GM23338 (cell line): Measurements from ENCODE around the gene GABRR2. TPM values are rescaled to one million over a fixed set of nuclear protein-coding genes. Genes with fewer than 3 reads are reported as not detected.
A peak's percentile ranks its signal among the peaks of the same experiment; 100 is the strongest.
"Not testable (repeated sequence)": the region's sequence is repeated elsewhere in the genome, so short reads cannot be mapped to it uniquely, and the experiment has no call there.

Experiments used
- ATAC-seq: fragments of 200-7000 bp; cut with Tn5 transposase; 3 replicates; pipeline ENCODE4 v1.9.1; 2020
- DNase-seq: peaks from one replicate; pipeline ENCODE4 v3.0.0-alpha.2; 2015; ENCODE audit warnings: low spot score
- H2AFZ ChIP-seq: fragments of 200-600 bp; sonication (generic); 2 replicates; pipeline ENCODE4 v1.8.0; 2016; ENCODE audit warnings: antibody characterized with exemption, mild to moderate bottlenecking, moderate library complexity
- H3F3A ChIP-seq: fragments of 200-600 bp; sonication (generic); replicated peaks from 2 replicates; pipeline ENCODE4 v1.8.0; 2017; ENCODE audit warnings: antibody characterized with exemption, mixed run types, low read depth
- H3K27ac ChIP-seq: fragments of 200-600 bp; sonication (generic); 2 replicates; pipeline ENCODE4 v1.6.1; 2016; ENCODE audit warnings: low read depth
- H3K27me3 ChIP-seq: fragments of 200-600 bp; sonication (generic); 2 replicates; pipeline ENCODE4 v1.8.0; 2016; ENCODE audit warnings: mild to moderate bottlenecking, mixed run types, moderate library complexity; ENCODE audit not compliant: insufficient read depth
- H3K36me3 ChIP-seq: fragments of 200-600 bp; sonication (generic); 2 replicates; pipeline ENCODE4 v1.8.0; 2016; ENCODE audit warnings: mild to moderate bottlenecking; ENCODE audit not compliant: insufficient read depth
- H3K4me1 ChIP-seq: fragments of 200-600 bp; sonication (generic); 2 replicates; pipeline ENCODE4 v1.8.0; 2016; ENCODE audit warnings: mild to moderate bottlenecking, moderate library complexity; ENCODE audit not compliant: insufficient read depth
- H3K4me2 ChIP-seq: fragments of 200-600 bp; sonication (generic); 2 replicates; pipeline ENCODE4 v1.7.1; 2017; ENCODE audit warnings: mixed run types
- H3K4me3 ChIP-seq: fragments of 200-600 bp; sonication (generic); 2 replicates; pipeline ENCODE4 v1.6.1; 2016; ENCODE audit warnings: mixed run types
- H3K79me2 ChIP-seq: fragments of 200-600 bp; sonication (generic); replicated peaks from 2 replicates; pipeline ENCODE4 v1.8.0; 2017; ENCODE audit warnings: mild to moderate bottlenecking; ENCODE audit not compliant: insufficient read depth
- H3K9me2 ChIP-seq: fragments of 200-600 bp; sonication (generic); 2 replicates; pipeline ENCODE4 v1.8.0; 2017; ENCODE audit not compliant: insufficient read depth
- H4K20me1 ChIP-seq: fragments of 200-600 bp; sonication (generic); replicated peaks from 2 replicates; pipeline ENCODE4 v1.8.0; 2017; ENCODE audit warnings: mild to moderate bottlenecking; ENCODE audit not compliant: insufficient read depth
- H3K27ac Mint-ChIP-seq: 2 replicates; pipeline ENCODE4 v1.8.0; 2020; ENCODE audit warnings: inconsistent platforms, mild to moderate bottlenecking, moderate library complexity, mixed read lengths
- H3K27me3 Mint-ChIP-seq: 3 replicates; pipeline ENCODE4 v1.8.0; 2022; ENCODE audit warnings: low read depth, mild to moderate bottlenecking, moderate library complexity, mixed read lengths, inconsistent platforms; ENCODE audit not compliant: insufficient read depth, poor library complexity
- H3K36me3 Mint-ChIP-seq: 3 replicates; pipeline ENCODE4 v1.8.0; 2021; ENCODE audit warnings: low read depth, mild to moderate bottlenecking, inconsistent platforms, moderate library complexity, mixed read lengths
- H3K4me1 Mint-ChIP-seq: 3 replicates; pipeline ENCODE4 v1.8.0; 2020; ENCODE audit warnings: mild to moderate bottlenecking, inconsistent platforms, mixed read lengths
- H3K4me3 Mint-ChIP-seq: 3 replicates; pipeline ENCODE4 v1.8.0; 2021; ENCODE audit warnings: moderate library complexity, mild to moderate bottlenecking, inconsistent platforms, mixed read lengths
- H3K9me3 Mint-ChIP-seq: 3 replicates; pipeline ENCODE4 v1.8.0; 2020; ENCODE audit warnings: moderate library complexity, mild to moderate bottlenecking, inconsistent platforms, mixed read lengths
- CREB1 ChIP-seq: fragments of 250-450 bp; sonication (Bioruptor Pico); IDR thresholded peaks from 2 replicates; pipeline ENCODE4 v1.5.0; 2020; ENCODE audit warnings: low read depth, mild to moderate bottlenecking, moderate library complexity
- ETS1 ChIP-seq: IDR thresholded peaks from 2 replicates; pipeline ENCODE4 v1.6.1; 2016; ENCODE audit warnings: antibody characterized with exemption
- EZH2 ChIP-seq: fragments of 200-600 bp; sonication (generic); IDR thresholded peaks from one replicate; pipeline ENCODE4 v1.8.0; 2017; ENCODE audit warnings: antibody characterized with exemption, mild to moderate bottlenecking, low read depth; ENCODE audit not compliant: unreplicated experiment
- JUNB ChIP-seq: IDR thresholded peaks from one replicate; pipeline ENCODE4 v1.6.1; 2016; ENCODE audit warnings: antibody characterized with exemption; ENCODE audit not compliant: unreplicated experiment
- NANOG ChIP-seq: IDR thresholded peaks from 2 replicates; pipeline ENCODE4 v1.6.1; 2016; ENCODE audit warnings: antibody characterized with exemption, borderline replicate concordance
- POLR2AphosphoS5 ChIP-seq: IDR thresholded peaks from 2 replicates; pipeline ENCODE4 v1.6.1; 2016; ENCODE audit warnings: antibody characterized with exemption, low read depth
- REST ChIP-seq: IDR thresholded peaks from one replicate; pipeline ENCODE4 v1.6.1; 2018; ENCODE audit warnings: antibody characterized with exemption; ENCODE audit not compliant: unreplicated experiment
- STAT1 ChIP-seq: IDR thresholded peaks from one replicate; pipeline ENCODE4 v1.6.1; 2016; ENCODE audit warnings: antibody characterized with exemption; ENCODE audit not compliant: unreplicated experiment
- ZNF114 ChIP-seq: fragments of 250-450 bp; sonication (Bioruptor Pico); IDR thresholded peaks from 2 replicates; pipeline ENCODE4 v1.5.0; 2020; ENCODE audit warnings: mild to moderate bottlenecking, moderate library complexity
- ZNF331 ChIP-seq: fragments of 250-450 bp; sonication (Bioruptor Pico); IDR thresholded peaks from 2 replicates; pipeline ENCODE4 v1.5.0; 2020; ENCODE audit warnings: low read depth, mild to moderate bottlenecking, moderate library complexity
- polyA plus RNA-seq: library from polyadenylated mRNA; unstranded; fragments of >200 nt; fragmentation: Nextera tagmentation; extraction: Ambion mirVana; gene quantifications from 2 replicates; pipeline ENCODE4 v1.2.1, GENCODE V29; 2016
- total RNA-seq: library from RNA; depleted of rRNA; stranded (reverse); fragments of >200 nt; shearing (Covaris generic); gene quantifications from 2 replicates; pipeline ENCODE4 v1.2.3, GENCODE V29; 2014
- TF ChIP-seq, protein P1 (sequence below), 2 experiments: fragments of 200-600 bp in 1 of 2; sonication (generic) in 1 of 2; conservative IDR thresholded peaks; 2 replicates each; pipeline versions ENCODE4 v1.5.1 to v1.6.1; 2016 to 2017; ENCODE audit warnings: antibody characterized with exemption in 2 of 2, low read depth in 2 of 2, mild to moderate bottlenecking in 2 of 2, moderate library complexity in 1 of 2

Gene GABRR2
- total and polyA plus RNA-seq, 2 experiments from 2014 or later = not detected

DNA sequence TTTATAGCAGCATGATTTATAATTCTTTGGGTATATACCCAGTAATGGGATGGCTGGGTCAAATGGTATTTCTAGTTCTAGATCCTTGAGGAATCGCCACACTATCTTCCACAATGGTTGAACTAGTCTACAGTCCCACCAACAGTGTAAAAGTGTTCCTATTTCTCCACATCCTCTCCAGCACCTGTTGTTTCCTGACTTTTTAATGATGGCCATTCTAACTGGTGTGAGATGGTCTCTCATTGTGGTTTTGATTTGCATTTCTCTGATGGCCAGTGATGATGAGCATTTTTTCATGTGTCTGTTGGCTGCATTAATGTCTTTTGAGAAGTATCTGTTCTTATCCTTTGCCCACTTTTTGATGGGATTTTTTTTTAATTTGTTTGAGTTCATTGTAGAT lies 20.0 kb downstream of the GABRR2 start:
- not testable (repeated sequence) for DNase-seq, H3K36me3 Mint-ChIP-seq, H2AFZ ChIP-seq, H3K4me1 ChIP-seq, H3K79me2 ChIP-seq, H3K36me3 ChIP-seq, H3K9me3 Mint-ChIP-seq, H3K27ac ChIP-seq, H3K27me3 ChIP-seq, H4K20me1 ChIP-seq, H3K27me3 Mint-ChIP-seq, H3K4me3 ChIP-seq, ATAC-seq, H3K9me2 ChIP-seq, H3K27ac Mint-ChIP-seq, H3K4me2 ChIP-seq, H3K4me3 Mint-ChIP-seq, H3F3A ChIP-seq
- H3K4me1 Mint-ChIP-seq = peaks cover 13% of the 10 kb centered on the region; the same call in 2 of the 3 replicates

DNA sequence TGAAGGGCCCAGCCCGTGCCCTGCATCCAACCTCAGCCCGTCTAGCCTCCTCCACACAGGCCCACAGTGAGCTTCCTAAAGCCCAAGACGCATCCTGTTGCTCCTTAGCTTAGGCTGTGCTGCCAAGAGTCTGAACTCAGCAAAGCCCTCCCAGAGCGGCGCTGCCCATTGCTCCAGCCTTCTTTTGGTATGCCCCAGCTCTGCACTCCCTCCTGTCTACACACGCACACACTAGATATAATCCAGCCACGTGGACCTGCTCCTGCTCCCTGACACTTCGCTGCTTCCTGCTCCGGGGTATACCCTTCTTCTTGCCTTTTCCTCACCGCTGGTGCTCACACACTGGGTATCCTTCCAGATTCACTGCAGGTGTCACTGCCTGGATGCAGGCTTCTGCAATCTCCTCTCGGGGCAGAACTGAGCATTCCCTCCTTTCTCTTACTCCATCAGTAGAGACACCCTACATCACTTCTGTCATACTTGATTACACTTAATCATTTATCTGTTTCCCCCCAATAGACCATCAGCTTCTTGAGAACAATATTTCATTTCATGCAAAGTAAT lies 23.8 kb downstream of the GABRR2 start:
- peaks cover 3% of the 10 kb centered on the region; the same call in 2 of the 3 replicates for H3K4me1 Mint-ChIP-seq
- DNase-seq (no peak), ATAC-seq (peak; percentile 81)
- no peak overlapping the region for H3K4me3 Mint-ChIP-seq
- Histone ChIP-seq H3K9me2 (no peaks in the 10 kb centered on the region), H2AFZ (no peak overlapping the region), H3F3A (no peaks in the 10 kb centered on the region), H3K4me1 (no peaks in the 10 kb centered on the region), H3K4me3 (no peak overlapping the region), H3K36me3 (no peaks in the 10 kb centered on the region), H3K27ac (no peak overlapping the region), H3K4me2 (no peak overlapping the region), H3K27me3 (no peaks in the 10 kb centered on the region), H3K79me2 (no peaks in the 10 kb centered on the region), H4K20me1 (no peaks in the 10 kb centered on the region)
- no peaks in the 10 kb centered on the region for H3K9me3 Mint-ChIP-seq
- H3K27ac Mint-ChIP-seq = no peak overlapping the region
- peaks cover 3% of the 10 kb centered on the region for H3K27me3 Mint-ChIP-seq
- no peaks in the 10 kb centered on the region for H3K36me3 Mint-ChIP-seq
- no peak for TF ChIP-seq ZNF114
- TF ChIP-seq ZNF331 (CRISPR knock-in tag) = no peak
- no peak for TF ChIP-seq REST
- no peak for TF ChIP-seq STAT1
- no peak for TF ChIP-seq NANOG
- TF ChIP-seq CREB1 (CRISPR knock-in tag) = no peak
- no peak for TF ChIP-seq JUNB
- no peak for TF ChIP-seq EZH2
- TF ChIP-seq, protein P1, sequence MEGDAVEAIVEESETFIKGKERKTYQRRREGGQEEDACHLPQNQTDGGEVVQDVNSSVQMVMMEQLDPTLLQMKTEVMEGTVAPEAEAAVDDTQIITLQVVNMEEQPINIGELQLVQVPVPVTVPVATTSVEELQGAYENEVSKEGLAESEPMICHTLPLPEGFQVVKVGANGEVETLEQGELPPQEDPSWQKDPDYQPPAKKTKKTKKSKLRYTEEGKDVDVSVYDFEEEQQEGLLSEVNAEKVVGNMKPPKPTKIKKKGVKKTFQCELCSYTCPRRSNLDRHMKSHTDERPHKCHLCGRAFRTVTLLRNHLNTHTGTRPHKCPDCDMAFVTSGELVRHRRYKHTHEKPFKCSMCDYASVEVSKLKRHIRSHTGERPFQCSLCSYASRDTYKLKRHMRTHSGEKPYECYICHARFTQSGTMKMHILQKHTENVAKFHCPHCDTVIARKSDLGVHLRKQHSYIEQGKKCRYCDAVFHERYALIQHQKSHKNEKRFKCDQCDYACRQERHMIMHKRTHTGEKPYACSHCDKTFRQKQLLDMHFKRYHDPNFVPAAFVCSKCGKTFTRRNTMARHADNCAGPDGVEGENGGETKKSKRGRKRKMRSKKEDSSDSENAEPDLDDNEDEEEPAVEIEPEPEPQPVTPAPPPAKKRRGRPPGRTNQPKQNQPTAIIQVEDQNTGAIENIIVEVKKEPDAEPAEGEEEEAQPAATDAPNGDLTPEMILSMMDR (conservative IDR thresholded peaks at IDR 0.05; ENCODE audit: low read depth in 2 of 2) = no peak; a peak in 1 of 4 replicates
- TF ChIP-seq ETS1 = no peak
- no peak for TF ChIP-seq POLR2AphosphoS5
